HG03060 (cell line): Measurements from ENCODE around the gene ANAPC16.

Experiments
- ATAC-seq: cut with Tn5 transposase; IDR thresholded peaks from one replicate; pipeline ENCODE4 v1.9.1; 2021; ENCODE audit warnings: low read depth, moderate number of reproducible peaks; ENCODE audit not compliant: unreplicated experiment

Gene ANAPC16

DNA sequence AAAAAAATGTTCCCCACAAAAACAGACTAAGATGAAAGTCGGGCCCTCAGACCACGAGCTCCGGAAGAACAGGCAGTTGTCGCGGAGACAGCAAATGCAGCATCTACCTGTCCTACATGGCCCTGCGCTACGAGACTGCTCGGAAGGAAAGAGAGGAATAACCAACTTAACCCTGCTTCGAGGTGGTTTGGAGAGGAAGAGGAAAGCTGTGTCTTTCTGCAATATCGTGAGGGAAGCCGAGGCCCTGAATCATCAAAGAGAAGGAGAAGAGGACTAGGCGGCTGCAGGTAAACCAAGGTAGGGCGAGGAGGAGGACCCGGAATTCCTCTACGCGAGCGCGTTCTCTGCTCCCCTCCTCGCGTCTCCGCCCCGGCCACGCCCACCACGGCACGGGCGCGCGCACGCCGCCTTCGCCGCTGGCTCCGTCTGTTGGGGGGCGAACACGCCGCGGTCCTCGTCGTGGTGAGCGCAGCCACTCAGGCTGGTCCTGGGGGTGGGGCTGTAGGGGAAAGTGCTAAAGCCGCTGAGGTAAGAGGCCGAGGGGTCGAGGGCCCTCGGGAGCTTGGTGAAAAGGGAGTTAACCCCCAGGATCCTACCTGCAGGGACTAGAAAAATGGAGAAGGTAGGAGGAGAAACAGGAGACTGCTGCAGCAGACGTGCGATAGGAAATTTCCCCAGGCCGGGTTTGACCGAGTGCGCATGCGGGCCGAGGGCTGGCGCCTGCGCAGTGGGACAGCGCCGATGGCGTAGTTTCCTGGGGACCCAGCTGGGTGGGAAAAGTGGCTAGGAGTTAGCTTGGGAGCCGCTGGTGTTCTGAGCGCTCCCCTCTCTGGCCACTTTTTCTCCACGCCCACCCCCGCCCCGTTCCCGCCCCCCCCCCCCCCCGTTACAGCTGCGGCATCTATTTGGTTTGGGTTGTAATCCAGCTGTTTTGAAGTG is at the start of gene ANAPC16, which contains the start of gene ASCC1:
Gene ANAPC16 (plus strand): TSS at position 402 of the 939 bp plus-strand sequence. CDS start 7,903 bp downstream, outside the sequence.
Gene ASCC1 (minus strand): TSS at position 666 of the 939 bp plus-strand sequence. CDS start 2,978 bp downstream, outside the sequence.
- peak; percentile 60 for ATAC-seq

- no peak for ATAC-seq
These were observed 48.7 kb upstream of the ANAPC16 start for GRCh38 chr10:72167118-72167517.

DNA sequence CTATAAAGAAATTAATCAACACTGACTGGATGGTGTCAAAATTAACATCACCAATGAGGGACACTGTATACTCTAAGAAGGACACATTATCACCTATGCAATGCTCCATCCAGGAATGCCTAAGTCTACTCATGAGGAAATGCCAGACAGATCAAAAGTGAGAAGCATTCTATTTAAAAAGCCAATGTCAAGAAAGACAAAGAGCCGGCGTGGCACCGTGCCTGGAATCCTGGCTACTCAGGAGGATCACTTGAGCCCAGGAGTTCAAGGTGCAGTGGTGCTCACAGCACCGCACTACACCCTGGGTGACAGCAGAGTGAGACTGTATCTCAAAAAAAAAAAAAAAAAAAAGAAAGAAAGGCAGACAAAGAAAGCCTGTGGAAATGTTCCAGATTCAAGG is 45.5 kb upstream of the ANAPC16 start:
- ATAC-seq: no peak

DNA sequence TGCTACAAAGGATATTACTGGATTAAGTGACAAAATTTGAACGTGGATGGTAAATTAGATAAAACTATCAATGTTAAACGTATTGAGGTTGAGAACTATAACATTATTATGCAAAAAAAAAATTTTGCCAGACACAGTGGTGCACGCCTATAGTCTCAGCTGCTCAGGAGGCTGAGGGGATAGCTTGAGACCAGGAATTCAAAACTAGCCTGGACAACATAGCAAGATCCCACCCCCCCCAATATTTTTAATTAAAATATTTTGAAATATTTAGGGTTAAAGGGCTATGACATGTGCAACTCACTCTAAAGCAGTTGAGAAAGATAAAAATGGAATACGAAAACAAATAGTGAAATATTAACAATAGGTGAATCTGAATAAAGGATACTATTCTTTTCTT is 45.1 kb upstream of the ANAPC16 start:
- no peak for ATAC-seq

GRCh38 chr10:72171175-72171630 is 44.6 kb upstream of the ANAPC16 start:
- ATAC-seq: no peak

GRCh38 chr10:72173262-72173618 is 42.6 kb upstream of the ANAPC16 start:
- no peak for ATAC-seq

GRCh38 chr10:72173619-72174296 is 42.1 kb upstream of the ANAPC16 start:
- ATAC-seq: peak; percentile 56

DNA sequence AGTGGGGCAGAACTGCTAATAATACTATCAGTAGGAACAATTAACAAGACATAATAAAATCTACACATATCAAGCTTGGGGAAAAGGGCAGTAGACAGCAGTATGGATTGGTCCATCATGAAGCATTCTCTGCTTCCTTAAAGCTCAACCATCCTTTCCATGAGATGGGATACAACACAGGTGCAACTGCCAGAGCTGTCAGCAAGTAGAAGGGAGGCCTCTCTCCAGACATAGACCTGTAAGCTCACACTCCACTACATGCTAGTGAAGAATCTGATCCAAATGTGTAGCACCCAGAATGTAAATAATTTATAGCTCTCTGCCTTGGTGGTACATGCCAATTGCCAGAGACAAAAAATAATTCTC is 41.5 kb upstream of the ANAPC16 start:
- peak; percentile 5 for ATAC-seq

DNA sequence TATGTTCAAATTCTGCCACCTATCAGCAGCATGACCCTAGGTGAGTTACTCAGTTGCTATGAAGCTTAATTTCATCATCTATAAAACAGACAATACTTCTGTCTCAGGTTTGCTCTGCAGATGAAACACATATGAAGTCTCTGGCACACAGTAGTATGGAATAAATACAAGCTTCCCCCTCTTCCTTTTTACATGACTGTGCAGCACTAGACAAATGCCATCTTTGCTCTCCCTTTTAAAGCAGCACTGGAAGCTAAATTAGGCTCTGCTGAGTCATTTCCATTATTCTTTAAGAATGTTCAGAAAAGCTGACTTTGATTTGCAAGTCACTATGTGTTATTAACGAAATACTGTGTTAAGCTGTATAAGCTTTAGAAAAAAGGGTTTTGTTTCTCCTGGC is 40.7 kb upstream of the ANAPC16 start:
- no peak for ATAC-seq

DNA sequence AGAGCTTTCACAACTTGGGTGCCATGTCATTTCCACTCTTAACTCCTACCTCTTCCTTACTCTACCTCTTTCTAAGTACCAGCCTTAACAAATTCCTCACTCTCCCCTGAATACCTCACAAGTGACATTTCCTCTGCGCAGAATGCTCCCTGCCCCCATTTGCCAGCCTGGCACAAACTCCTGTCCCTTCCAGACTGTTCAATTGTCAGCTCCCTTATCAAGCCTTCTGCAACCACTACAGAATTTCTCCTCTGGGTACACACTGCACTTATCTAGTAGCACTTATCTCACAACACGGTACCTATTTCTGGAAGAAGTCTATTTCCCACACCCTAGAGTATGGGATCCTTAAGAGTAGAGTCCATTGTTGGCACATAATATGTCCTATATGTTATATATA is 39.1 kb upstream of the ANAPC16 start:
- ATAC-seq: no peak

DNA sequence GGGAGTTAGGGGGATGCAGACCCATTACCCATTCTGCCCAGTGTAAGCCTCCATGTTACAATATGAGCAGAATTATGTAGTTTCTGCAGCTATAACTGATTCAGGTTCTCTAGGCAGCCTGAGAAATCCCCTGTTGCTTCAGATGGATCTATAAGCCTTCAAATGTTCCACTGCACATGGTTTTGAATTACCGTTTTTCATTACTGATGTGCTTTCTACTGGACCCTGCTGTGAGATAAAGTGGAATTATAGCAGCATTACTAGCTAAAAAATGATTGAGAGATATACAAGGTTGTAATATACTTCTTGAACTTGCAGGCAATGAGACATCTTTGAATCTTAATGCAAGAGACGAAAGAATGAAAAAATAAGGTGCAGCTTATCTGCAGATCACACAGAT is 38.4 kb upstream of the ANAPC16 start:
- ATAC-seq: no peak

- no peak for ATAC-seq
These were observed 31.7 kb upstream of the ANAPC16 start for GRCh38 chr10:72184156-72184555.

GRCh38 chr10:72186258-72186981 is 29.4 kb upstream of the ANAPC16 start:
- no peak for ATAC-seq

- ATAC-seq: no peak
These were observed 28.9 kb upstream of the ANAPC16 start for GRCh38 chr10:72186982-72187330.

GRCh38 chr10:72194949-72195348 is 20.9 kb upstream of the ANAPC16 start:
- ATAC-seq: no peak

- no peak for ATAC-seq
These were observed 14.9 kb upstream of the ANAPC16 start for GRCh38 chr10:72200883-72201282.

- ATAC-seq: no peak
These were observed 14.5 kb upstream of the ANAPC16 start for GRCh38 chr10:72201293-72201692.

GRCh38 chr10:72204296-72204695 is 11.5 kb upstream of the ANAPC16 start:
- ATAC-seq: no peak

GRCh38 chr10:72204724-72205123 is 11.1 kb upstream of the ANAPC16 start:
- ATAC-seq: no peak

DNA sequence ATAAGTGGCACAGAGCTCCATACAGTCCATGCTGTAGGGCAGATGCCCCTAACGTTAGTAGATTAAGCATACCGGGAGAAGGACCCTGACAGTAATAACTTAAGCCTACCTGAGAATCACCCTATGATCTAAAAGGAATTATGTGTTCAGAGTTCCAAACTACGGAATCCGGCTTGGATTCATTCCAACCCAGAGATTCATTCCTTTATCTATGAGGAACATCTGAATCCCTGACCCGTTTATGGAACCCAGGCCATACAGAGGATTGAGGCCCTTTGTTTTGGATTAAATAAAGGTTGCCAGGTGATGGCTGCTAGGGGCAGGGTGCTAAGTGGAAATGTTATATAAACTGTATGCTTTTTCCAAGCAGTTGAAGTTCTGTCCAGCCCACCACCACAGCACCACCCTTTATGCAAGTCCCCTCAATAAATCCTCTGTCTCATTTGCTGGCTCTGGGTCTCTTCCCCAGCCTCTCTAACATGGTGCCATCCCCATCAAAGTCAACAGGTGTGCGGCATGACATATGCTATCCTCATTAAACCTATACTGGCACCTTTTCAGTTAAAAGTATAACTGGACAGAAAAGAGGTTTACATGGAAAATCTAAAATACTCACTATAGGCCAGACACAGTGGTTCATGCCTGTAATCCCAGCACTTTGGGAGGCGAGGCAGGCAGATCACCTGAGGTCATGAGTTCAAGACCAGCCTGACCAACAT is 9.1 kb upstream of the ANAPC16 start:
- ATAC-seq: no peak
